ENCODE data around the gene MC1R.

GRCh38 chr16:89902980-89903379, 15.7 kb upstream of the MC1R start:
- TF ChIP-seq, protein P1, sequence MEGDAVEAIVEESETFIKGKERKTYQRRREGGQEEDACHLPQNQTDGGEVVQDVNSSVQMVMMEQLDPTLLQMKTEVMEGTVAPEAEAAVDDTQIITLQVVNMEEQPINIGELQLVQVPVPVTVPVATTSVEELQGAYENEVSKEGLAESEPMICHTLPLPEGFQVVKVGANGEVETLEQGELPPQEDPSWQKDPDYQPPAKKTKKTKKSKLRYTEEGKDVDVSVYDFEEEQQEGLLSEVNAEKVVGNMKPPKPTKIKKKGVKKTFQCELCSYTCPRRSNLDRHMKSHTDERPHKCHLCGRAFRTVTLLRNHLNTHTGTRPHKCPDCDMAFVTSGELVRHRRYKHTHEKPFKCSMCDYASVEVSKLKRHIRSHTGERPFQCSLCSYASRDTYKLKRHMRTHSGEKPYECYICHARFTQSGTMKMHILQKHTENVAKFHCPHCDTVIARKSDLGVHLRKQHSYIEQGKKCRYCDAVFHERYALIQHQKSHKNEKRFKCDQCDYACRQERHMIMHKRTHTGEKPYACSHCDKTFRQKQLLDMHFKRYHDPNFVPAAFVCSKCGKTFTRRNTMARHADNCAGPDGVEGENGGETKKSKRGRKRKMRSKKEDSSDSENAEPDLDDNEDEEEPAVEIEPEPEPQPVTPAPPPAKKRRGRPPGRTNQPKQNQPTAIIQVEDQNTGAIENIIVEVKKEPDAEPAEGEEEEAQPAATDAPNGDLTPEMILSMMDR (conservative IDR thresholded peaks at IDR 0.05; ENCODE audit: low read length) = no peak
- TF ChIP-seq EZH2phosphoT487 (IDR thresholded peaks at IDR 0.05; ENCODE audit: borderline replicate concordance, low read depth, low read length) = no peak

All from OCI-LY7 (cell line).